Kasumi-1 (cell line): ENCODE data around the gene TSPEAR.
A peak's percentile ranks its signal among the peaks of the same experiment; 100 is the strongest.
"Not testable (repeated sequence)": the region's sequence is repeated elsewhere in the genome, so short reads cannot be mapped to it uniquely, and the experiment has no call there.

ENCODE experiments used
- DNase-seq, 2 experiments: peaks; one replicate each; lab custom pipeline; 2025; lab: John Stamatoyannopoulos, UW

TSPEAR gene

GRCh38 chr21:44568667-44569556, 142.5 kb downstream of the TSPEAR start:
- DNase-seq: no peak

GRCh38 chr21:44568261-44568660, 143.1 kb downstream of the TSPEAR start:
- DNase-seq: no peak

- DNase-seq: no peak
Measured at GRCh38 chr21:44567481-44568171, 143.7 kb downstream of the TSPEAR start.

- DNase-seq: peak; percentile 35 to 45
Measured at GRCh38 chr21:44566403-44566802, 145.0 kb downstream of the TSPEAR start.

- DNase-seq: no peak
Measured at GRCh38 chr21:44564886-44565598, 146.3 kb downstream of the TSPEAR start.

- DNase-seq: no peak
Measured at GRCh38 chr21:44564099-44564498, 147.3 kb downstream of the TSPEAR start.

- no peak for DNase-seq
Measured at GRCh38 chr21:44558695-44559094, 152.7 kb downstream of the TSPEAR start, which contains the start of gene KRTAP10-3. KRTAP10-3 (minus strand) TSS chr21:44558795; CDS start chr21:44558715, 80 bp downstream.

GRCh38 chr21:44558329-44558675, 153.1 kb downstream of the TSPEAR start:
- not testable (repeated sequence) for DNase-seq

- DNase-seq: no peak
Measured at GRCh38 chr21:44557491-44558328, 153.7 kb downstream of the TSPEAR start.

- DNase-seq: no peak
Measured at GRCh38 chr21:44556879-44557278, 154.5 kb downstream of the TSPEAR start.

- no peak for DNase-seq
Measured at GRCh38 chr21:44555200-44555875, 156.0 kb downstream of the TSPEAR start.

GRCh38 chr21:44552681-44553080, 158.7 kb downstream of the TSPEAR start:
- no peak for DNase-seq

- DNase-seq: no peak
Measured at GRCh38 chr21:44552136-44552535, 159.2 kb downstream of the TSPEAR start.

GRCh38 chr21:44551340-44551961, 159.9 kb downstream of the TSPEAR start, which contains the start of gene KRTAP10-2:
KRTAP10-2 (minus strand) TSS chr21:44551505; CDS start chr21:44551458, 47 bp downstream.
- DNase-seq: no peak

GRCh38 chr21:44550807-44551206, 160.6 kb downstream of the TSPEAR start:
- DNase-seq: no peak

GRCh38 chr21:44550285-44550684, 161.1 kb downstream of the TSPEAR start:
- DNase-seq: not testable (repeated sequence)

- DNase-seq: no peak
Measured at GRCh38 chr21:44549525-44550211, 161.7 kb downstream of the TSPEAR start.

- DNase-seq: no peak
Measured at GRCh38 chr21:44548922-44549321, 162.4 kb downstream of the TSPEAR start.

GRCh38 chr21:44548381-44548780, 163.0 kb downstream of the TSPEAR start:
- no peak for DNase-seq
